NK-92 treated with Interleukin-12 subunit alpha and Interleukin-12 subunit beta, amount 100 ng/mL, for 24 hours (cell line): ENCODE data around the gene CHST7.

ENCODE experiments used
- DNase-seq: peaks from one replicate; lab custom pipeline; 2025; lab: John Stamatoyannopoulos, UW

CHST7 gene

DNA sequence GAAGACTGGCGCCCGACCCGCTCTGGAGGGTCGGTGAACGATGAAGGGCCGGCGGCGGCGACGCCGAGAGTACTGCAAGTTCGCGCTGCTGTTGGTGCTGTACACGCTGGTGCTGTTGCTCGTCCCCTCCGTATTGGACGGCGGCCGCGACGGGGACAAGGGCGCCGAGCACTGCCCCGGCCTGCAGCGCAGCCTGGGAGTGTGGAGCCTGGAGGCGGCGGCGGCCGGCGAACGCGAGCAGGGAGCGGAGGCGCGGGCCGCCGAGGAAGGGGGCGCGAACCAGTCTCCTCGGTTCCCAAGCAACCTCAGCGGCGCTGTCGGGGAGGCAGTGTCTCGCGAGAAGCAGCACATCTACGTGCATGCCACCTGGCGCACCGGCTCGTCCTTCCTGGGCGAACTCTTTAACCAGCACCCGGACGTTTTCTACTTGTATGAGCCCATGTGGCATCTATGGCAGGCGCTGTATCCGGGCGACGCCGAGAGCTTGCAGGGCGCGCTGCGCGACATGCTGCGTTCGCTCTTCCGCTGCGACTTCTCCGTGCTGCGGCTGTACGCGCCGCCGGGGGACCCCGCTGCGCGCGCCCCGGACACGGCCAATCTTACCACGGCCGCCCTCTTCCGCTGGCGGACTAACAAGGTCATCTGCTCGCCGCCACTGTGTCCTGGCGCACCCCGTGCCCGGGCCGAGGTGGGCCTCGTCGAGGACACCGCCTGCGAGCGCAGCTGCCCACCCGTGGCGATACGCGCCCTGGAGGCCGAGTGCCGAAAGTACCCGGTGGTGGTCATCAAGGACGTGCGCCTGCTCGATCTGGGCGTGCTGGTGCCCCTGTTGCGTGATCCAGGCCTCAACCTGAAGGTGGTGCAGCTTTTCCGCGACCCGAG lies 568 bp downstream of the CHST7 start:
- DNase-seq, result no peak

DNA sequence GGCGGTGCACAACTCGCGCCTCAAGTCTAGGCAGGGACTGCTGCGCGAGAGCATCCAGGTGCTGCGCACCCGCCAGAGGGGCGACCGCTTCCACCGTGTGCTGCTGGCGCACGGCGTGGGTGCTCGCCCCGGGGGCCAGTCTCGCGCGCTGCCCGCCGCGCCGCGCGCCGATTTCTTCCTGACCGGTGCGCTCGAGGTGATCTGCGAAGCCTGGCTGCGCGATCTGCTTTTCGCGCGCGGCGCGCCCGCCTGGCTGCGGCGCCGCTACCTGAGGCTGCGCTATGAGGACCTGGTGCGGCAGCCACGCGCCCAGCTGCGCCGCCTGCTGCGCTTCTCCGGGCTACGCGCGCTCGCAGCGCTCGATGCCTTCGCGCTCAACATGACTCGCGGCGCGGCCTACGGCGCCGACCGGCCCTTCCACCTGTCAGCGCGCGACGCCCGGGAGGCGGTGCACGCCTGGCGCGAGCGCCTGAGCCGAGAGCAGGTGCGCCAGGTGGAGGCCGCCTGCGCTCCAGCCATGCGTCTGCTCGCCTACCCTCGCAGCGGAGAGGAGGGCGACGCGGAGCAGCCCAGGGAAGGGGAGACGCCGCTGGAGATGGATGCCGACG lies 1.3 kb downstream of the CHST7 start:
- DNase-seq, result no peak

DNA sequence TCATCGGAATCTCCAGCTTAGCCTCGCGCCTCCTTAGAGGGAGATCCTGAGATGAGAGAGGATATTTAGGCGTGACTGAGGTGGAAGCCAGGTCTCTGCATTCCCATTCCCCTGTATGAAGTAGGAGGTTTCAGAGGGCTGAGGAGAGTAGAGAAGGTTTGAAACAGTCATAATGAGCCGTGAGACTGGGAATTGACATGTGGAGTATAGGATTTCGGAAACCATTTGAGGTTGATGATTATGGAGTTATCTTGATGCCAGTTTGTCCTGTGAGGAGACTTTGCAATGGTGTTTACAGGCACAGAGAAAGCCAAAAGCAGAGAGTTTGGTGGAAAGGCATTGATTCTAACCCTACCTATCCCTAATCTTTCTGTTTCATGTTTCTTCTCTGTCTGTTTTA lies 2.0 kb downstream of the CHST7 start:
- no peak for DNase-seq

DNA sequence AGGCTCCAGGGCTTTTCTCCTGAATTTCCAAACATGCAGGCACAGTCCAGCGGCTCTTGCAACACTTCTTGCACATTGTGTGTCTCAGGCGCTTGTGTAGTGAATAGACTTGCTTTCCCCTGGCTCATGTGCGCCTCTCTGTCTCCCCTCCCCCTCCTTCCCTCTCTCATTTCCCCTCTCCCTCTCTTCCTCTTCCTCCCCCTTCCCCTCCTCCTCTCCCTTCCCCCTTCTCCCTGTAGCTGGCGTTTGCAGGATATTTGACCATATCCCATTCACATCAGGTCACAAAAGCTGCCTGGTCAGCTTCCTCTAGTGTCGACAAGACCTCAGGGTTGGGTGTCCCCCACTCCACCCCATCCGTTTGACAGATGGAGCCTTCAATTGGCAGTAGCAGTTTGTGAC lies 2.4 kb downstream of the CHST7 start:
- no peak for DNase-seq

DNA sequence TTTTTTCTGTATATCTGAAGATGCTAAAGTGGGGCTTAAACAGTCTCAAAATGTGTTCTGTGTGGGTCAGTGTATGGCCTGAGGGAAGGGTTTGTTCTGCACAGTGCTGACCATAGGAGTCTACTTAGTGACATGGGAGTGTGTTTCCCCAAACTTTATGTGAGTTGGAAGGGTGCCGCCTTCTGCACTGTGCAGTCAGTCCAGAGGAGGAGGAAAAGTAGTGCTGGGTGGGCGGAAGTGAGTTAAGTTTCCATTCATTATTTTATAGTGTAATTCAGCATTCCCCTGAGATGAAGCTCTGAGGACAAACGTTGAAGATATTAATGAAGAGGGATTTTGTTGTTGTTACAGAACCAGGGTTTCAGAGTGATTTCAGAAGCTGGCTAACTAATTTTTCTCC lies 2.9 kb downstream of the CHST7 start:
- no peak for DNase-seq

DNA sequence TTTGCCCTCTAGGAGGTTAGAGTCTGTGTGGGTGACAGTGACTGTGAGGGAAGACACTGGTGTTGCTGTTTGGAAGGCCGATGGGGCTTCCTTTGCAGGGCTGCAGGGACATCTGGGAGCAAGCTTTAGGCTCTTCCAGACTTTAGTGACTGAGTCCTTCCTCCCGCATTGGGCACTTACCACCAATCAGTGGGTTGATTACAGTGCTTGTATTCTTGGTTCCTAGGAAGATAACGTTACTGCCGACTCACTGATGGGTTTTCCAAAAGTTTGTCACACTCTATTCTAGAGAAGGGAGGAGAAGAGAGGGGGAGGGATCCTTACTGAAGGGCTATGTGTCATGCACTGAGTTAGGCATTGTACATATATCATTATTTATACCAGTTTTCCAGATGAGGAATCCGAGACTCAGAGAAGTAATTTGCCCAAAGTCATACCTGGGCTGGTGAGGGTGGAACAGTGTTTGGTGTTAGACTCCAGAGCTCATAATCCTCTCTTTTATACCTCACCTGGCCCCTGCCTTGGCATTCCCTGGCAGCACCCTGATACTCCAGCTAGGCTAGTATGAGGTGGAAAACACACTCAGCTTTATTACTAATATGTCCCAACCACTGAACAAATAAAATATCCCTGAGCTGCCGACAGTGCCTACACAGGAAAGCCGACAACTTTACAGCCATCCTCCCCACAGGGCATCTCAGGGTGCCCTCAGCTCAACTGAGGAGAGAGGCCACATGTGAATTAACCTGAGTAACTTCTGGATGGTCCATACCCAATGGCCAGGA lies 3.8 kb downstream of the CHST7 start:
- DNase-seq, result no peak

DNA sequence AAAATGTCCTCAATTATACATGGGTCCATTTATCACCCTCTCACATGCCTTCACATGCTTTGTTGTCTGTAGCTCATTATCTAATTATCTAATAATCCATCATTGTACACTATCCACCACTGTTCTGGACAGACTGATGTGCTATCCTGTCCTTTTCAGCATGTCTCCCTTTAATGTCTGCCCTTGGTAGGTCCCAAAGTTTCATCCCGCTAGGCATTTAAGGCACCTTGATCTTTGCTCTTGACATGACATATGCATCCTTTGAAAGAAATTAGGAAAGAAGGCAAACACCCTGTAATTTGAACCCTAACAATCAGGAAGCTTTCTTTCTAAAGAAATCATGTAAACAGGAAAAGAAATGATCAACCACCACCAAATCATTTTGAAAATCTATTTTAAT lies 5.7 kb downstream of the CHST7 start:
- DNase-seq, result no peak

DNA sequence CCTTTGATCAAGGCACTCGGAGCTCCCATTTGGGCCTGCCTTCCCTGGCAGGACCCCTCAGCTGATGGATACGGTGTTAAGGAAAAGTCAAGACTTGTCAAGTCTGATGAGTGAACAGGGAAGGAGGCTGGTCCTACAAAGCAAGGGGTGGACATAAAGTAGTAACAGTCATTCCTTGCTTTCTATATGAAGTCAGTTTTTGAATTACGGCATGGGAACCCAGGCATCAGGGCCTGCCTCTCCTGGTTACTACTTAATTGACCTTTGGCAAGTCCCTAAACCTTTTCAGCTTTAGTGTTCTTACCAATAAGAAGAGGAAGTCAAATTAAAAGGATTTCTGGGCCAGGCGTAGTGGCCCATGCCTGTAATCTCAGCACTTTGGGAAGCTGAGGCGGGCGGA lies 7.0 kb downstream of the CHST7 start:
- no peak for DNase-seq

DNA sequence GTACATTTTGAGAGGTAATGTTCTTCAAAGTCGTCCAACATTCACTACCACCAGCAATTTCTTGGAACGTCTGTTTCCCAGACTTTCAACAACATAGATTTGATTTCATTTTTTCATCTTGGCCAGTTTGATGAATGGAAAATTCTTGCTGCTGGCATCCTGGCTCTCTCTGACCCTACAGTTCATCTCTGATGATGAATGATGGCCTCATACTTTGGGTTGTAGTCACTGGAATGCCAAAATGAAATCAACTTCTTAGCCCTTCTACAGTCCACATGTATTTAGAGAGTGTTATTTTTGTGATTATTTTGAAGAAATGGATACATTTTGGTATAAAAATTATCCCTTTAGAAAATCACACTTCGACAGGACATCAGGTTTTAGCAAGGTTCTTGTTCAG lies 8.8 kb downstream of the CHST7 start:
- DNase-seq, result no peak

DNA sequence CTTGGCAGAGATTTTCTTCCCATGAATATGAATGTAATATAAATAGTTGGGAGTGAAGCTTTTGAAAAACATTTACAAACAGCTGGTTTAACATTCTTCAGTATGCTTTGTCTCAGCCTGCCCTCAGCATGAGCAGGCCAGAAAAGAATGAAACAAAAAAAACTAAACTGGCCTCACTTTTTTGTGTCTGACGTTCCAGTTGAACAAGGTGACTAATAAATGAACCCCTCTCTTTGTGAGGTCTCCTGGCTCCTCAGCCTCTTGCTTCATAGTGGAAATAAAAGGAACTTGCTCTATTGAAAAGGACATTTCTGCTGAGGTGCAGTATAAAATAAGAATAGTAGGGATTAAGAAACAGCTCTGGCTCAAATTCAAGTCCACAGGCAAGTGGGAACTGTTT lies 9.4 kb downstream of the CHST7 start:
- no peak for DNase-seq

DNA sequence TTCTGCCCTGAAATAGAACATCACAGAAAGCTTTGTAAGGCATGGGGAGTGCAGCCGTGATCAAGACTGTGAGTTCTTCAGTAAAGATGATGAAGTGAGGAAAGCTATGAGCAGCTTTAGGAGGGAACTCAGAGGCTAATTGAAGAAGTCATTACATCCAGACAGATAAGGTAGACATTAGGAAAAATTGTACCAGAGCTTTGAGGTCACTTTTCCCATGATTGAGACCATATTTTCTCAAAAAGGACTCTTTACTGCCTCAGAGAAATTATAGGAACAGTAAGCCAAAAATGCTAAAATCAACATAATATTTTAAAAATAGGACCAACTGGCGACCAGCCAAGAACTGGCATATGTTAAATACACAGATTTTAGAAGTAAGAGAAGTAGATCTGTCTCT lies 11.2 kb downstream of the CHST7 start:
- no peak for DNase-seq

DNA sequence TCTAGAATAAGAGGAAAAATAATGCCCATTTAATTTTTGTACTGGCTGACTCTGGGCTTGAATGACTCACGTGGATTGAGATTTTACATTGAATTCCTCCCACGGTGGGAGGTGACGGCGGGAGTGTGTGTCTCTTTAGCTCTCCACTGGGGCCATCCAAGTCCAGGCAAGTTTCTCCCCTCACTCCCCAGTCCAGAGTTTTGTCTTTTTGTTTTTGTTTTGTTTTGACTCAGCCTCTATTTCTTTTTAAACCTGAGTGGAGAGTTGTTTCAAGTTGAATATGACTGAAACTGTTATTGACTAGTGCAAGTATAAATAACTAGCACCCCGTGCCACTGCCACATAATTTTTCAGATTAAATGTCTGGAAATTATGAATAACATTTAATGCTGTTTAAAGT lies 13.6 kb downstream of the CHST7 start:
- DNase-seq, result no peak

DNA sequence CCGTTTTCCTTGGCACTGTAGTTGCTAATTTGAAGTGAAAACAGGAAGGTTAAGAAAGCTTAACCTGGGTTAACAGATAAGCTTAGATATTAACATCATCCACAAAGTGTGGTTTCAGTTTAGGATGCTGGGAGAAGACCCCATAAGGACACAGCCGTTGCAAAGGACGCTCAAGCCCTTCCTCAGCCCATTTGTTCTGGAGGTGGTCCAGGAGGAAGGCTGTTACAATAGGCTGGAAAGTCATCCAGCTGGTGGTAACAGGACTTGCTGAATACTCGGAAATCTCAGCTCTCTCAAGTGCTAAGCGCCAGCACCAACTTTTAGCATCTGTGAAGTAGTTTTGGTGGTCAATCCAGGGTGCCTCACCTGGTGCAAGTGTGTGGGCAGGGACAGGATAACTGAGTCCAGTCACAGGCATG lies 14.2 kb downstream of the CHST7 start:
- DNase-seq, result no peak

DNA sequence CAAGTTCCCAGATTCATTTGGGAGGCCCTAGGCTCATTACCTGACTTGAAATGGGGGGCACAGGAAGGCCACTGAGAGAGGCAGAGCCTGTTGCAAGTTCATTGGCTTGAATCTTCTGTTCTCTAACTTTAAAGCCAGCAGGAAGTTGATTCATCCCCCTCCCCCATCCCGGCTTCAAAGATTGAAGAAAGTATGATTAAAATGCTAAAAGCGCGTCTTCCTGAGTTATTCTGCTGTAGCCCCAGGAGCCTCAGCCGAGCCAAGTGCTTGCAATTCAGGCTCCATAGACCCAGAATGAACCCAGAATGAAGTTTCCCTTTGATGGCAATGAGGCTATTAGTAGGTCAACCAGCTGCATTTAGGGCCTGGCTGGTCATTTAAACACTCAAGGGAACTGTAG lies 14.7 kb downstream of the CHST7 start:
- DNase-seq, result no peak

DNA sequence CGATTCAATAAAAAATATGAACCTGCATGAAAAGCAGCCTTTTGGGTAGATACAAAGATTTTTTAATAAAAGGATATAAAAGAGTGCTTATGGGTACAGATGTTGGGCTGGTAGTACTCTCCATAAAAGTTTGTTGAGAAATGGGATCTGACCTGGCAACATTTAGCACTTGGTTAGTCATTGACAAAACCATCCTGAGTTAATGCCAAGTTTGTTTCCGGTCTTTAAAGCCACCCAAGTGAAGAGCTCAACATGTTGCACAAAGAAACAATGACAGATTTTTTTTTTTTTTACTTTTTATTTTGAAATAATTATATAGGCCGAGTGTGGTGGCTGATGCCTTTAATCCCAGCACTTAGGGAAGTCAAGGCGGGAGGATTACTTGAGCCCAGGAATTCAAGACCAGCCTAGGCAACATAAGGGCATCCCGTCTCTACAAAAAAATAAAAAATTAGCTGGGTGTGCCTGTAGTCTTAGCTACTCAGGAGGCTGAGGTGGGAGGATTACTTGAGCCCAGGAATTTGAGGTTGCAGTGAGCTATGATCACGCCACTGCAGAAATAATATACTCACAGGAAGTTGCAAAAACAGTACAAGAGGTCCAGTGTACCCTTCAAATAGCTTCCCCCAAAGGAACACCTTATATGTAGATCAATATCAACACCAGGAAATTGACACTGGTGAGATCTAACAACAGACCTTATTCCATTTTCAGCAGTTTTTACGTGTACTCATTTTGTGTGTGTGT lies 16.6 kb downstream of the CHST7 start:
- no peak for DNase-seq

DNA sequence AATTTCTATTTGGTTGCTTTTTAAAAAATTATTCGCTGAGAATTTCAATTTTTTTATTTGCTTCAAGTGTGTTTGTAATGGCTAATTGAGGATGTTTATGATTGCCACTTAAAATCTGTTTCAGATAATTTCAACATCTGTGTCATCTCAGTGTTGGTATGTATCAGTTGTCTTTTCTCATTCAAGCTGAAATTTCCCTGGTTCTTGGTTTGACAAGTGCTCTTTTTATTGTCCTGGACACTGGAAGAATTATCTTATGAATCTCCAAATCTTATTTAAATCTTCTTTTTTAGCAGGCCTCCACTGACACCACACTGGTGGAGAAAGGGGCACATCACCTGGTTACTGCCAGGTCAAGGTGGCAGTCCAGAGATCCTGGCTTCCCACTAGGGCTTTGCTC lies 21.5 kb downstream of the CHST7 start:
- no peak for DNase-seq

DNA sequence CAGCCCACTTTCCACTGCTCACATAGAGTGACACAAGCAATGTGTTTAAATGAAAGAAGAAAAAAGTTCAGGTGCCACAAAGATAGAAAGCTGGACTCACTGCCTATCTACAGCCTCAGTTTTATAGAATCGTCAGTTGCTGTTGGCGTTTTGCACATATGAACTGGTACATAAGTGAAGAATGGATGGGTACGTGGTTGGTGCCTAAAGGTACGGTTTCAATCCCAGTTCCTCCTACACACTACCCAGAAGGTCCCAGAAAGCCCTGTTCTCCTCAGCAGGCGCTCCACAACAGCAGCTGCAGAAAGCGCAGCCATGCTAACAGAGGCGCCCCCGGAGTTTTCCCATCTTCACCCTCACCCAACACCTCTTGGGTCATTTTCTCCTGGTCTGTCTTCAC lies 23.6 kb downstream of the CHST7 start:
- DNase-seq, result no peak

DNA sequence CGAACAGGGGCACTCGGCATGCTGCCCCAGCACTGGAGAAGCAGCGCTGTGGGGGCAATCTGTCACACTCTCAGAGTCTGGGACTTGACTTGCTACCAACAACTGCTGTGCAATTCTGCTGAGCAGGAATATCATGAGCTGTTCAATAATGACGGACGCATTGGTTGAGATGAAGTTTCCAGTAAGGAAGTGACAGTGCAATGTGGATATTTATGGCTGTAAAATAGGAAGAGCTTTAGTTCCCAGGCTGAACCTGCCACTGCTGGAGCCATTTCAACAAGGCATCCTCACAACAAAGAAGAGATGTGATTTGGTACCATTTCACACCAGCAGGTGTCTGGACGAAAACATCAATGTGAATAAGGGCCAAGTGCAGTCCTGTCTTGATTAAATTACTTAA lies 24.2 kb downstream of the CHST7 start:
- no peak for DNase-seq

DNA sequence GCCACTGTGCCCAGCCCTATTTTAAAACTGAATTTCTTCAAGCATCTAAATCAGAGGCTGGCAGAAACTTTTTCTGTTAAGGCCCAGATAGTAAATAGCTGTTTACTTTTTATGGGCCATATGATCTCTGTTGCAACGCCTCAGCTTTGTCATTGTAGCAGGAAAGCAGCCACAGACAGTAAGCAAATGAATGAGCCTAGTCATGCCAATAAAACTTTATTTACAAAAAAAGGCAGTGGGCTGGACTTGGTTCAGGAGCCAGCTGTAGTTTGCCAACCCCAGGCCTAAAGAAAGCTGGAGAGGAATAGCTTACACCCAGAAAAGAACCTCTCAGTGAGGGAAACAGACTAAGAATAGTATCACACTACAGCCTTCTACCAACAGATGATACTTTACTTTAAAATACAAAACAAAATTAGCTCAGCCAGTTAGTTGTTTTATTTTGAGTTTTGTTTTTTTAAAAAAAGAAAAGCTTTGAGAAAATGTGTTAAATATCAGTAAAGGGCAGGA lies 25.5 kb downstream of the CHST7 start:
- no peak for DNase-seq

DNA sequence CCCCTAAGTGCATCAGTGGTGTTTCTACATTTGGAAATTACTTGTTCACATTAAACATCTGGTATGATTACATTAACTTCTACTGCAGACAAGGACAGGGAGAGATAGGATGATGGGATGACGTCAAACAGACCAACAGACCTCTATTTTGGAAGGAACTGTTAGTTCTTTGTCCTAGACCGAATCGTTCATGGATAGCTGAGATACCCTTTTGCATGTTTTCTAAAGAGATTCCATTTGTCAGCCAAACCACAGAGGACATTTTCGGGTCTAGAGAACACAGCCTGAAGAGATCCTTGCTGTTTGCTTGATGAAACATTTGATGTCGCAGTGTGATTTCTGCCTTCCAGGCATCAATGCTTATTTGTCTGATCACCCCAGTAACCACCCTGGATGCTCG lies 27.7 kb downstream of the CHST7 start:
- DNase-seq, result no peak

DNA sequence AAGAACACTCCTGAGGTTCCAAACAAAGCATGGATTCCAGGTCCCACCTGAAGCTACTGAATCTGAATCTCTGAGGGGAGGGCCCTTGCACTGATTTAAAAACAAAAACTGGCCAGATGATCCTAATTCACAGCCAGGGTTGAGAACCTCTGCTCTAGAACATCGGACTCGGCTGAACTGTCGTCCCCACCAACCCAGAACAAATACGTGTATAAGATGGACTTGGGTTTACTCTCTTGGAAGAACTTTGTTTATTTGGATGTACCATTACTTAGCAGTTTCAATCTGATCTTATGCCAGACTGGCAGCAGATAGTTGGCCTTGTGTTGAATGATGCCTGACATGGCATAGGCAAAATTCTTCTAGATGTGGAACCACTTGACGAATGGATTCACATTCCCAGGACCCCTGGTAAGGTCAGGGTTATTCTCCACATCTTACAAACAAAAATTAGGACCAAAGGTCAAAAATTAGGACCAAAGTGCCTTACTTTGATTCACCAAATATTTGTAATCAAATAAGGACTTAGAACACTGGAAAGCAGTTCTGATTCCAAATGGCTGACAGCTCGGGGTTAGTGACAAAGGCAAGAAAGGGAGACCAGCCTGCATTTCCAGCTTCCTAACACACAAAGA lies 29.0 kb downstream of the CHST7 start:
- DNase-seq, result no peak

DNA sequence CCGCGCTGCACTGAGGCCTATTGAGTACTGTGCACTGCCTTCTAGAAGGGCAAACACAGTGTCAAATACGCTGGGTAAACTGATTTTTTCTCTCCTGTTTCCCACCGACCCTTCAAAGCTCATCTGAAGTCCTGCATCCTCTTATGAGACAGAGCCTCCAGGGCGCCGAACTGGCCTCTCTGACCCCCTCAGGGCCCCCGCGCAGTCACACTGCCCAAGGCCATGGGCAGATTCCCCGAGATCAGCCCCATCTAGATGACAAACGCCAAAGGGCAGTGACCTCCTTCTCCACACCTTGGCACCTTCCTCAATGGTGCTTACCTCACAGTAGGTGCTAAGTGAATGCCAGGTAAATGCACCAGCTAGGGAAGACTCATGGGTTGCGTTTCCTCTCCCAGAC lies 34.4 kb downstream of the CHST7 start:
- DNase-seq, result no peak
